ENCODE results near the gene SLC22A4. TPM values are rescaled to one million over a fixed set of nuclear protein-coding genes. Genes with fewer than 3 reads are reported as not detected.

The SLC22A4 gene
- total RNA-seq, 2 experiments from 2014 or later: 0.95 to 1.3 TPM

GRCh38 chr5:132362086-132362485 lies 67.9 kb downstream of the SLC22A4 start:
- no peak overlapping the region for H3K27ac Mint-ChIP-seq
- H3K9me3 Mint-ChIP-seq: no peaks in the 10 kb centered on the region
- H3K4me1 Mint-ChIP-seq: no peaks in the 10 kb centered on the region
- no peak overlapping the region for H3K4me3 Mint-ChIP-seq
- DNase-seq: no peak
- H3K27me3 Mint-ChIP-seq: no peaks in the 10 kb centered on the region
- H3K36me3 Mint-ChIP-seq: no peaks in the 10 kb centered on the region

GRCh38 chr5:132363431-132364112 lies 69.4 kb downstream of the SLC22A4 start:
- Mint-ChIP-seq H3K9me3 (no peaks in the 10 kb centered on the region), H3K4me3 (no peak overlapping the region), H3K36me3 (no peaks in the 10 kb centered on the region), H3K27me3 (no peaks in the 10 kb centered on the region), H3K4me1 (no peaks in the 10 kb centered on the region), H3K27ac (no peak overlapping the region)
- DNase-seq: no peak

GRCh38 chr5:132364319-132364718 lies 70.1 kb downstream of the SLC22A4 start:
- Mint-ChIP-seq H3K27ac (no peak overlapping the region), H3K4me3 (no peak overlapping the region), H3K27me3 (no peaks in the 10 kb centered on the region), H3K36me3 (no peaks in the 10 kb centered on the region), H3K4me1 (peaks cover 3% of the 10 kb centered on the region), H3K9me3 (no peaks in the 10 kb centered on the region)
- DNase-seq: no peak

- Mint-ChIP-seq H3K4me1 (peaks cover 3% of the 10 kb centered on the region), H3K27ac (no peak overlapping the region), H3K27me3 (no peaks in the 10 kb centered on the region), H3K9me3 (no peaks in the 10 kb centered on the region), H3K36me3 (no peaks in the 10 kb centered on the region), H3K4me3 (no peak overlapping the region)
- no peak for DNase-seq
Measured at GRCh38 chr5:132365213-132365612, 71.0 kb downstream of the SLC22A4 start.

GRCh38 chr5:132368186-132368585 lies 74.0 kb downstream of the SLC22A4 start:
- no peaks in the 10 kb centered on the region for H3K27me3 Mint-ChIP-seq
- H3K27ac Mint-ChIP-seq: no peak overlapping the region
- H3K36me3 Mint-ChIP-seq: peaks cover 3% of the 10 kb centered on the region
- H3K9me3 Mint-ChIP-seq: no peaks in the 10 kb centered on the region
- H3K4me1 Mint-ChIP-seq: peaks cover 20% of the 10 kb centered on the region
- H3K4me3 Mint-ChIP-seq: no peak overlapping the region
- no peak for DNase-seq

- peak overlapping the region; percentile 81 for H3K27ac Mint-ChIP-seq
- no peaks in the 10 kb centered on the region for H3K9me3 Mint-ChIP-seq
- H3K36me3 Mint-ChIP-seq: peaks cover 3% of the 10 kb centered on the region
- no peak for DNase-seq
- H3K4me1 Mint-ChIP-seq: peaks cover 20% of the 10 kb centered on the region
- no peaks in the 10 kb centered on the region for H3K27me3 Mint-ChIP-seq
- H3K4me3 Mint-ChIP-seq: peak overlapping the region; percentile 83
Measured at GRCh38 chr5:132369007-132369473, 74.8 kb downstream of the SLC22A4 start.

GRCh38 chr5:132369474-132370180 lies 75.4 kb downstream of the SLC22A4 start, which contains the start of gene SLC22A5:
Gene SLC22A5 (plus strand): TSS chr5:132369710. CDS start chr5:132369973, 263 bp downstream.
- Mint-ChIP-seq H3K4me1 (peaks cover 23% of the 10 kb centered on the region), H3K4me3 (peak within 1 kb of the TSS; percentile 83), H3K36me3 (peaks cover 3% of the 10 kb centered on the region), H3K27ac (peak within 1 kb of the TSS; percentile 81), H3K9me3 (no peaks in the 10 kb centered on the region), H3K27me3 (no peaks in the 10 kb centered on the region)
- peak; percentile 83 for DNase-seq

GRCh38 chr5:132370181-132370970 lies 76.2 kb downstream of the SLC22A4 start:
- Mint-ChIP-seq H3K9me3 (no peaks in the 10 kb centered on the region), H3K36me3 (peaks cover 3% of the 10 kb centered on the region), H3K4me3 (peak overlapping the region; percentile 83), H3K27ac (peak overlapping the region; percentile 73), H3K27me3 (no peaks in the 10 kb centered on the region), H3K4me1 (peaks cover 23% of the 10 kb centered on the region)
- no peak for DNase-seq

GRCh38 chr5:132370971-132371602 lies 76.9 kb downstream of the SLC22A4 start:
- Mint-ChIP-seq H3K4me3 (peak overlapping the region; percentile 83), H3K9me3 (no peaks in the 10 kb centered on the region), H3K4me1 (peaks cover 23% of the 10 kb centered on the region), H3K27me3 (no peaks in the 10 kb centered on the region), H3K27ac (peak overlapping the region; percentile 73), H3K36me3 (peaks cover 3% of the 10 kb centered on the region)
- DNase-seq: no peak

GRCh38 chr5:132371603-132371994 lies 77.4 kb downstream of the SLC22A4 start:
- Mint-ChIP-seq H3K4me3 (no peak overlapping the region), H3K36me3 (peaks cover 3% of the 10 kb centered on the region), H3K9me3 (no peaks in the 10 kb centered on the region), H3K27me3 (no peaks in the 10 kb centered on the region), H3K27ac (no peak overlapping the region), H3K4me1 (peaks cover 23% of the 10 kb centered on the region)
- DNase-seq: no peak

GRCh38 chr5:132372127-132372526 lies 77.9 kb downstream of the SLC22A4 start:
- H3K27ac Mint-ChIP-seq: no peak overlapping the region
- H3K4me1 Mint-ChIP-seq: peaks cover 23% of the 10 kb centered on the region
- no peaks in the 10 kb centered on the region for H3K9me3 Mint-ChIP-seq
- peaks cover 3% of the 10 kb centered on the region for H3K36me3 Mint-ChIP-seq
- H3K27me3 Mint-ChIP-seq: no peaks in the 10 kb centered on the region
- no peak for DNase-seq
- H3K4me3 Mint-ChIP-seq: no peak overlapping the region

- Mint-ChIP-seq H3K4me3 (no peak overlapping the region), H3K4me1 (peaks cover 23% of the 10 kb centered on the region), H3K27ac (no peak overlapping the region), H3K36me3 (peaks cover 3% of the 10 kb centered on the region), H3K27me3 (no peaks in the 10 kb centered on the region), H3K9me3 (no peaks in the 10 kb centered on the region)
- DNase-seq: no peak
Measured at GRCh38 chr5:132372542-132372941, 78.3 kb downstream of the SLC22A4 start.

- DNase-seq: no peak
- H3K9me3 Mint-ChIP-seq: no peaks in the 10 kb centered on the region
- no peak overlapping the region for H3K27ac Mint-ChIP-seq
- H3K36me3 Mint-ChIP-seq: peaks cover 1% of the 10 kb centered on the region
- H3K4me1 Mint-ChIP-seq: peaks cover 13% of the 10 kb centered on the region
- H3K4me3 Mint-ChIP-seq: no peak overlapping the region
- H3K27me3 Mint-ChIP-seq: no peaks in the 10 kb centered on the region
Measured at GRCh38 chr5:132375957-132376356, 81.8 kb downstream of the SLC22A4 start.

- no peak for DNase-seq
- Mint-ChIP-seq H3K36me3 (no peaks in the 10 kb centered on the region), H3K4me1 (peaks cover 5% of the 10 kb centered on the region), H3K27ac (no peak overlapping the region), H3K9me3 (no peaks in the 10 kb centered on the region), H3K4me3 (no peak overlapping the region), H3K27me3 (no peaks in the 10 kb centered on the region)
Measured at GRCh38 chr5:132376694-132377641, 82.8 kb downstream of the SLC22A4 start.

Data from activated naive CD8-positive, alpha-beta T cell treated with anti-CD3 and anti-CD28 coated beads for 36 hours (primary cell).